NCI-H2227 (cell line): ENCODE results near the gene BRI3BP.

ENCODE experiments used
- DNase-seq: peaks from one replicate; lab custom pipeline; 2025; ENCODE audit not compliant: unreplicated experiment; lab: John Stamatoyannopoulos, UW

Gene BRI3BP, protein sequence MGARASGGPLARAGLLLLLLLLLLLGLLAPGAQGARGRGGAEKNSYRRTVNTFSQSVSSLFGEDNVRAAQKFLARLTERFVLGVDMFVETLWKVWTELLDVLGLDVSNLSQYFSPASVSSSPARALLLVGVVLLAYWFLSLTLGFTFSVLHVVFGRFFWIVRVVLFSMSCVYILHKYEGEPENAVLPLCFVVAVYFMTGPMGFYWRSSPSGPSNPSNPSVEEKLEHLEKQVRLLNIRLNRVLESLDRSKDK

GRCh38 chr12:124993626-124994436 lies at the start of gene BRI3BP:
TSS of gene BRI3BP (plus strand) at chr12:124993645. CDS start at chr12:124993791, 146 bp downstream.
- DNase-seq, result peak; percentile 71

- DNase-seq, result no peak
Measured at GRCh38 chr12:124946447-124946793, 47.0 kb upstream of the BRI3BP start.

DNA sequence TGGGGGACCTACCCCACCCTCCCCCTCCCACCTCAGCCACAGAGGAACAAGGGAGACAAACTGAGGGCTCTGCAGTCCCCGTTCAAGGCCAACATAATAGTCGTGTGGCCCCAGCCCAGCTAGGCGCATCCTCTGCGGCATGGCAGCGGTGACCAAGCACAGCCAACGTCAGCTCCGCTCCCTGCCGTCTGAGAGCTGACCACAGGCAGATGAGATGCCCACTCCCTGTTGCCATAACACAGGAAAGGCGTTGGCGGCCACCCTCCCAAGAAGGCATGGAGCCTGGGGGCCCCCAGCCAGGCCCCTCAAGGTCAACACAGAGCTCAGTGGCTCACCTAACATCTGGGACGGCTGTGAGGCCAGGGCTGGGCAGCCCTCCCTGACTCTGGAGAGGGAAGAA lies 46.4 kb upstream of the BRI3BP start:
- DNase-seq, result no peak

GRCh38 chr12:124947561-124948398 lies 45.7 kb upstream of the BRI3BP start:
- no peak for DNase-seq

GRCh38 chr12:124949066-124949465 lies 44.4 kb upstream of the BRI3BP start:
- no peak for DNase-seq

GRCh38 chr12:124949779-124950728 lies 43.4 kb upstream of the BRI3BP start:
- no peak for DNase-seq

GRCh38 chr12:124952295-124952694 lies 41.1 kb upstream of the BRI3BP start:
- no peak for DNase-seq

DNA sequence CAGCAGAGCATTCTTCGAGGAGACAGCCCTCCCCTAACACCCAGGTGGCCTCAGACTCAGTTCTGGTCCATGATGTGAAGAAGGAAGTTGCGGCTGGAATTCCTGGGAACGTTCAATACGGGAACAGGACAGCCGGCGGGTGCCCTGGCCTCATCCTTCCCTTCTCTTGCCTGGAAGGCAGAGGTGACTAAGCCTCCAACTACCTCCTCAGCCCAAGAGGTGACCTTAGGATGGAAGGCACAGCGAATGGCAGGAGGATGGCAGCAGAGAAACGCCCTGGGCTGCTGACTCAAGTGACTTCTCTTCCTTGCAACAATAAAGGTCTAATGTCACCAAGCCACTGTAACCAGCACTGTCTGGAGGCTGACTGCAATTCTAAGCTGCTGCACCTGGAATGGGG lies 40.6 kb upstream of the BRI3BP start:
- no peak for DNase-seq

GRCh38 chr12:124953689-124954405 lies 39.6 kb upstream of the BRI3BP start:
- no peak for DNase-seq

DNA sequence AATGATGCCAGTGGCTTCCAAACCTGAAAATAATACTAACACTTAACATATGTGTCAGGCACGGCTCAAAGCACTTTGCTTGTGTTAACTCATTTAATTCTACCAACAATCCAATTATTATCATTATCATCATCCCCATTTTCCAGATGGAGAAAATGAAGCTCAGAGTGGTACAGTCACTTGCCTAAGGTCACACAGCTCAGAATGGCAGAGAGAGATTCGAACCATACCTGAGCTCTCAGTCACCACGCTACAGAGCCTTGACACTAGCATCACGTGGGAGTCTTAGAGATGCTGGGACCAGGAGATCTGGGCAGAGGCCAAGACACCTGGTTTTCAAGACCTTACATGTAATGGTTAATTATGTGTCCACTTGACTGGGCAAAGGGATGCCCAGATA lies 38.7 kb upstream of the BRI3BP start:
- DNase-seq, result no peak

- no peak for DNase-seq
Measured at GRCh38 chr12:124956571-124956970, 36.9 kb upstream of the BRI3BP start.

DNA sequence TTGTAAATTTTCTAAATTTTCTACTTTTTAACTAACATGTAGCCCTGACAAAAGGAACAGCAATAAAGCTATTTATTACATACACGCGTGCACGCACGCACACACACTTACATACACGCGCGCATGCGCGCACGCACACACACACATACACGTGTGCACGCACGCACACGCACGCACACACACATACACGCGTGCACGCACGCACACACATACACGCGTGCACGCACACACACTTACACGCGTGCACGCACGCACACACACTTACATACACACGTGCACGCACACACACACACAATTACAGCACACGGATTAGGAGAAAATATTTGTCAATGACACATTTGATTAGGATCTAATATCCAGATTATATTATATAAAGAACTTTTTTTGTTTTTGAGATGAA lies 32.4 kb upstream of the BRI3BP start:
- DNase-seq, result no peak

DNA sequence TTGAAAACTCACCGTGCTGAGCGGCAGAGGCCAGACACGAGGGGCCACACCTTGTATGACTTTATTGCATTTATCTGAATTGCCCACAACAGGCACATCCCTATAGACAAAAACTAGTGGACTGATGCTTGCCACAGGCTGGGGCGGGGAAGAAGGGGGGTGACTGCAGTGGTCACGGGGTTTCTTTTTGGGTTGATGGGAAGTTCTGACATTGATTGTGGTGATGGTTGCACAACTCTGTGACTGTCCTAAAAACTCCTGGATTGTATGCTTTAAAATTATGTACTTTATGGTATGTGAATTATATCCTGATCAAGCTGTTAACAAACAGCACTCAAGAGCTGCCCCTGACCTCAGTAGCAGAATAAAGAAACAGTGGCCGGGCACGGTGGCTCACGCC lies 30.2 kb upstream of the BRI3BP start:
- no peak for DNase-seq

GRCh38 chr12:124964251-124964650 lies 29.2 kb upstream of the BRI3BP start:
- no peak for DNase-seq

- no peak for DNase-seq
Measured at GRCh38 chr12:124964836-124965462, 28.5 kb upstream of the BRI3BP start.

DNA sequence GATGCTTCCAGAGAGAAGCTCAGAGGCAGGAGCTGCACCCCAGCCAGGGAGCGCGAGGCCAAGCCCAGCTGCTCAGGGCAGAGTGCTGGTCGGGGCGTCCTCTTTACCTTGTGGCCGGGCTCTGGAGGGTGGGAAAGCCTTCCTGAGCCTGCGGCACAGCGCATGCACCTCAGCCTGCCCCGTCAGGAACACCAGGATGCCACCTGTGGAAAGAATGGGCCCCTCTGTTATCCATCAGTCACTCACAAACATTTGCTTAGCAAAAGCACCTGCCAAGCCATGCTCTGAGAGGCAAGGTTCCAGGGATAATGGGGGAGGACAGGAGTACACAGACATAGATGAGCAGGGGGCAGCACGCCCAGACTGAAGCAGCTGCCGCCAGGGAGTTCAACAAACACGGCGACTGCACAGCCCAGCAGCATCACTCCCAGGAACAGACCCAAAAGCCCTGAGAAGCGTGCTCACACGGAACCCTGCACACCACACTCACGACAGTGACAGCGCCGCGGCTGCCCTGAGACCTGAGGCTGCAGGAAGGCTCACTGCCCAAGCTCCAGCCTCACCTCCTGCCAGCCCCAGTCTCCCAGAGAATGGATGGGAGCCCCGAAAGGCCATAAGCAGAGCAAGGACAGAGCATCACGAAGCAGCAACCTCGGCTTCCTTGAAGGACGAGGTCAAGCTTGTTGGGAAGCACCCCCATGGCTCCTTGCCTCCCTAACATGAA lies 26.3 kb upstream of the BRI3BP start:
- DNase-seq, result no peak

DNA sequence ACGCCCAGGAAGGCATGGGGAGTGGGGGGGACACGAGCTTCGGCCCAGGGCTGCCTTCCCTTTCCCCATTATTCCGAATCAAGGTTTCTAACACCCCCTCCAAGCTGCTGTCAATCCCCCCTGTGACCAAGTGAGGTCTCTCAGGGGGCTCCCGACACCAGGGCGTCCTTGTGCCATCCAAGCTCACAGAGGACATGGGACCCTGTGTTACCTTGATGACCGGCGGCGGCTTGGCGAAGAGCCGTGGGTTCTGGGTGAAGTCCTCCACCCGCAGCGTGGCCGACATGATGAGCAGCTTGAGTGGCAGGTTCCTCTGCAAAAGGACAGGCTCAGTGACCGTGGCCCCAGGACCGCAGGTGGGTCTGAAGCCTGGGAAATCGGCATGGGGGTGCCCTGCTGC lies 24.8 kb upstream of the BRI3BP start:
- no peak for DNase-seq

DNA sequence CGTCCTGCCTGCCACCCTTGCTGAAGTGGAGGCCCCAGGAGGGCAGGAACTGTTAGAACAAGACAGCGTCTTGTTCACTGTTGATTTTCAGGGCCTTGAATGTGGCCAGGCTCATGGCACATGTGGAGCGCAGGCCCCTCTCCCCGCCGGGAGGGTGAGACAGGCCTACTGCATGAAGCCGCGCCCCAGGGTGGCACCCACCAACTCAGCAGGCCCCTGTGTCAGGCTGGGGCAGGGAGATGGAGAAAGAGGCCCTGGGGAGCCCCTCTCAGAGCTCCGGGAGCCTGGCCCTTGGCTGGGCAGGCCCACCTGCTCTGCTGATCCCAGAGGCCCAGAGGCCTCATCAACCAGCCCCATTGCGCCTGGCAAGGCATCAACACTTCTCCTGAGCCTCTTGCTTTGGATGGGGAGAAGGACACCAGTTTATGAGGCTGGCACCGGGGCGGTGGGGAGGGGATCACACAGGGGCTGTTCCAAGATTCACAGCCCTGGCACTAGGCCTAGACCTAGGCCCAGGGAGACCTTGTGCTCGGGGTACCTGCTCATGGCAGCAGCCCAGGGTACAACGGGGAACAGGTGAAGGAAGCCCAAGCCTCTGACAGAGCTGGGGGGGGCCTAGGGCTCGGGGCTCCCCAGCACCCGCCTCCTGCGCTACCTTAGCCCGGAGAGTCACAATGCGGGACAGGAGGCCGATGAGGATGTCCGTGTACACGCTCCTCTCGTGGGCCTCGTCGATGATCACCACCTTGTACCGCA lies 22.6 kb upstream of the BRI3BP start:
- DNase-seq, result no peak
